Calu3 (cell line): Measurements from ENCODE around the gene NCAPG2. TPM values are rescaled to one million over a fixed set of nuclear protein-coding genes. Genes with fewer than 3 reads are reported as not detected.
A peak's percentile ranks its signal among the peaks of the same experiment; 100 is the strongest.
"Not testable (repeated sequence)": the region's sequence is repeated elsewhere in the genome, so short reads cannot be mapped to it uniquely, and the experiment has no call there.

Experiments used
- BruUV-seq: library from RNA; stranded (reverse); fragments of 400-500 nt; replicated peaks from 2 replicates; lab custom pipeline; 2021; lab: Mats Ljungman, UMichigan
- CTCF ChIA-PET: fragments of 300-600 bp; sonication (Branson Sonifier 250); formaldehyde crosslinking; loops from one replicate; lab custom pipeline; 2022; ENCODE audit warnings: antibody characterized with exemption; lab: Charles Lee
- DNase-seq: peaks from one replicate; pipeline ENCODE4 v3.0.0; 2022
- H3K27ac Mint-ChIP-seq: one replicate; pipeline ENCODE4 v1.8.0; 2022; ENCODE audit warnings: mixed read lengths; ENCODE audit not compliant: unreplicated experiment
- H3K27me3 Mint-ChIP-seq: one replicate; pipeline ENCODE4 v1.8.0; 2022; ENCODE audit warnings: mixed read lengths; ENCODE audit not compliant: unreplicated experiment
- H3K36me3 Mint-ChIP-seq: one replicate; pipeline ENCODE4 v1.8.0; 2022; ENCODE audit warnings: mild to moderate bottlenecking, moderate library complexity, mixed read lengths; ENCODE audit not compliant: insufficient read depth, unreplicated experiment
- H3K4me1 Mint-ChIP-seq: one replicate; pipeline ENCODE4 v1.8.0; 2022; ENCODE audit warnings: mild to moderate bottlenecking, low read depth, mixed read lengths; ENCODE audit not compliant: unreplicated experiment
- H3K4me3 Mint-ChIP-seq: one replicate; pipeline ENCODE4 v1.8.0; 2022; ENCODE audit warnings: mild to moderate bottlenecking, low read depth, moderate library complexity, mixed read lengths; ENCODE audit not compliant: unreplicated experiment
- H3K9me3 Mint-ChIP-seq: one replicate; pipeline ENCODE4 v1.8.0; 2022; ENCODE audit warnings: low read depth, mixed read lengths; ENCODE audit not compliant: unreplicated experiment
- intact Hi-C: fragments of 100-400 bp; cut with micrococcal nuclease; formaldehyde crosslinking; loops from one replicate; pipeline ENCODE4 v1.10.0; 2022; ENCODE audit not compliant: unreplicated experiment
- total RNA-seq: library from RNA; stranded (reverse); gene quantifications from 2 replicates; pipeline ENCODE4 v1.2.3, GENCODE V29; 2022
- TF ChIP-seq, protein P1 (sequence below): fragments of 200-600 bp; IDR thresholded peaks from one replicate; pipeline ENCODE4 v1.8.0; 2022; ENCODE audit warnings: antibody characterized with exemption; ENCODE audit not compliant: unreplicated experiment

Gene NCAPG2
- total RNA-seq, 1 experiment from 2014 or later: 81.7 TPM

DNA sequence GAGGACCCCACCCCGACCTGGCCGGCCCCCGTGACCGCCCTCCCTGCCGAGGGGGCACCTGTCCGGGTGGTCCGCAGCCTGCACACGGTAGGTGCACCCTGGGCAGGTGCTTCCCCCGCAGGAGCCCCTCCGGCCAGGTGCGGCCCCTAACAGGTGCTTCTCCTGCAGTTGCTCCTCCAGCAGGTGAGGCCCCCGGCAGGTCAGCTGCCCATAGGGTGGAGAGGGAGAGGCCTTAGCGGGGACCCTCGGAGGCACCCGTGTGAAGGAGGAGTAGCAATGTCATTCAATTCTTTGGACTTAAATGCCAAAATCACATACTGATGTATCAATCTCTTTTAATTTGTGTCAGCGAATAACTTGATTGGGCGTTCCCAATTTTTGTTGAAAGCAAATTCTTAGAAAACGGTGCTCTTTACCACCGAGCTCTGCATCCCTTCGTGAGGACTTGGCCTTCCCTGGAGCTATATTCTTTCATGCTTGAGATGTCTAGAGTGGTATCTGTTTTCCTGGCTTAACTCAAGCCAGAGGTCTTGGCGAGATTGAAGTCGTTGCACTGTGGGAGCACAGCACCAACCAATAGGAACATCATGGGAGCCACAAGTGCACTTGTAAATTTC, 738 bp upstream of the NCAPG2 start:
- DNase-seq: no peak
- TF ChIP-seq, protein P1, sequence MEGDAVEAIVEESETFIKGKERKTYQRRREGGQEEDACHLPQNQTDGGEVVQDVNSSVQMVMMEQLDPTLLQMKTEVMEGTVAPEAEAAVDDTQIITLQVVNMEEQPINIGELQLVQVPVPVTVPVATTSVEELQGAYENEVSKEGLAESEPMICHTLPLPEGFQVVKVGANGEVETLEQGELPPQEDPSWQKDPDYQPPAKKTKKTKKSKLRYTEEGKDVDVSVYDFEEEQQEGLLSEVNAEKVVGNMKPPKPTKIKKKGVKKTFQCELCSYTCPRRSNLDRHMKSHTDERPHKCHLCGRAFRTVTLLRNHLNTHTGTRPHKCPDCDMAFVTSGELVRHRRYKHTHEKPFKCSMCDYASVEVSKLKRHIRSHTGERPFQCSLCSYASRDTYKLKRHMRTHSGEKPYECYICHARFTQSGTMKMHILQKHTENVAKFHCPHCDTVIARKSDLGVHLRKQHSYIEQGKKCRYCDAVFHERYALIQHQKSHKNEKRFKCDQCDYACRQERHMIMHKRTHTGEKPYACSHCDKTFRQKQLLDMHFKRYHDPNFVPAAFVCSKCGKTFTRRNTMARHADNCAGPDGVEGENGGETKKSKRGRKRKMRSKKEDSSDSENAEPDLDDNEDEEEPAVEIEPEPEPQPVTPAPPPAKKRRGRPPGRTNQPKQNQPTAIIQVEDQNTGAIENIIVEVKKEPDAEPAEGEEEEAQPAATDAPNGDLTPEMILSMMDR: no peak
- Mint-ChIP-seq H3K36me3 (peaks cover 34% of the 10 kb centered on the region), H3K4me3 (peak overlapping the region; percentile 95), H3K27ac (peak overlapping the region; percentile 83), H3K9me3 (no peaks in the 10 kb centered on the region), H3K27me3 (no peaks in the 10 kb centered on the region), H3K4me1 (peaks cover 43% of the 10 kb centered on the region)
- intact Hi-C loops: no loop called here
- CTCF ChIA-PET: interaction anchor here (0.8 kb wide), 1 partner anchor 9 kb away, joined by 4 read pairs; no protein-coding TSS in a partner anchor
- TSS peak; percentile 67 for BruUV-seq

DNA sequence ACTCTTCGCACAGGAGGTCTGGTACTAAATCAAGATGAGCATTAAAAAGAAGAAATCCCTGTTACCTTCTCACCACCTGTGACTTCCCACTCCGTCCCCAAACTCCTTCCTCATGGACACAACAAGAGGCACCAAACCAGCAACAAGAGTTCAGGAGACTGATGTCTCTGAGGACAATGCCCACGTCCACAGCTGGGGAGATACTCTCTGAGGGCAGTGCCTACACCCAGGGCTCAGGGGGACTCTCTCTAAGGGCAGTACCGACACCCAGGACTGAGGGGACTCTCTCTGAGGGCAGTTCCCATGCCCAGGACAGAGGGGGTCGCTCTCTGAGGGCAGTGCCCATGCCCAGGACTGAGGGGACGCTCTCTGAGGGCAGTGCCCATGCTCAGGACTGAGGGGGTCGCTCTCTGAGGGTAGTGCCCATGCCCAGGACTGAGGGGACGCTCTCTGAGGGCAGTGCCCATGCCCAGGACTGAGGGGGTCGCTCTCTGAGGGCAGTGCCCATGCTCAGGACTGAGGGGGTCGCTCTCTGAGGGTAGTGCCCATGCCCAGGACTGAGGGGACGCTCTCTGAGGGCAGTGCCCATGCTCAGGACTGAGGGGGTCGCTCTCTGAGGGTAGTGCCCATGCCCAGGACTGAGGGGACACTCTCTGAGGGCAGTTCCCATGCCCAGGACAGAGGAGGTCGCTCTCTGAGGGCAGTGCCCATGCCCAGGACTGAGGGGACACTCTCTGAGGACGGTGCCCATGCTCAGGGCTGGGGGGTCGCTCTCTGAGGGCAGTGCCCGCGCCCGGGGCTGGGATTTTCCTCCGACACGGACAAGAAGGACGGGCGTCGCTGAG, 703 bp downstream of the NCAPG2 start:
- H3K4me3 Mint-ChIP-seq: peak overlapping the region; percentile 95
- not testable (repeated sequence) for BruUV-seq

DNA sequence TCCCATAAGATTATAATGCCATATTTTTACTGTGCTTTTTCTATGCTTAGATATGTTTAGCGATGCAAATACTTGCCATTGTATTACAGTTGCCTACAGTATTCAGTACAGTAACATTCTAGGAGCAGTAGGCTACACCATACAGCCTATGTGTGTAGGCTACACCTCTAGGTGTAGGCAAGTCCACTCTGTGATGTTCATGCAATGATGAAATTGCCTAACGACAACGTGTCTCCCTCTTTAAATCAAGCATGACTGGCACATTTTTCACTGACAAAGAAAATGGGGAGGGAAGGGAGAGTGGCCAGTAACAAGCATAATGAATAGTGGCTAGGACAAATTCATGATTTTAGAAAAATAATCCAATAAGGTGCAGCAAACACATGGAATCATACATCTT, 1.7 kb downstream of the NCAPG2 start:
- Mint-ChIP-seq H3K36me3 (peaks cover 36% of the 10 kb centered on the region), H3K4me3 (peak overlapping the region; percentile 95), H3K27me3 (no peaks in the 10 kb centered on the region), H3K27ac (no peak overlapping the region), H3K9me3 (no peaks in the 10 kb centered on the region), H3K4me1 (peaks cover 47% of the 10 kb centered on the region)
- TF ChIP-seq, protein P1: no peak
- no peak for DNase-seq
- CTCF ChIA-PET: no interaction called here
- BruUV-seq: TSS peak; percentile 54
- intact Hi-C loops: loop anchor here (5.0 kb wide), 1 partner anchor 114 kb away; no protein-coding TSS in a partner anchor

More for the DNA sequence above, 703 bp downstream of the NCAPG2 start:
- intact Hi-C loops: loop anchor here (5.0 kb wide), 1 partner anchor 113 kb away; no protein-coding TSS in a partner anchor
- H3K36me3 Mint-ChIP-seq: peaks cover 39% of the 10 kb centered on the region
- H3K27ac Mint-ChIP-seq: peak overlapping the region; percentile 83
- H3K4me1 Mint-ChIP-seq: peaks cover 44% of the 10 kb centered on the region
- not testable (repeated sequence) for H3K9me3 Mint-ChIP-seq, H3K27me3 Mint-ChIP-seq, DNase-seq
- CTCF ChIA-PET: interaction anchor here (1.0 kb wide), 1 partner anchor 29 kb away, joined by 3 read pairs; no protein-coding TSS in a partner anchor

DNA sequence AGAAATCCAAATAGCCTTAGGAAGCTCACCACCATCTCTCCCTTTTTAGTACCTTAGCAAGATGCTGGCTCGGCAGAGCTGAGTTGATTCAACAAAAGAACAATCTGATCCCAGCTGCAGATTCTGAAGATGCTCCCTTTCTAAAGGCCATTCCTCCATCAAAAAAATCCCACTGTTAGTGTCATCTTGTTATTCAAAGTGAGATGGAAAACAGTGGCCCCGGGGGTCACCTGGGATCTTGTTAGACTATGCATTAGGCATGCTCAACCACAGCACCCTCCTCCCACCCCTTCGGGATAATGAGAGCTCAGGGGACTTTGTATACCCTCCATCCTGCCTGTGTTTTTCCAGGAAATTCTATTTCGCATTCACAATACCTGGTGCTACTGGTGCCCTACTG, 2.4 kb downstream of the NCAPG2 start:
- BruUV-seq: no TSS peak
- CTCF ChIA-PET: no interaction called here
- no peak for DNase-seq
- TF ChIP-seq, protein P1: no peak
- Mint-ChIP-seq H3K27me3 (no peaks in the 10 kb centered on the region), H3K4me3 (no peak overlapping the region), H3K36me3 (peaks cover 30% of the 10 kb centered on the region), H3K9me3 (no peaks in the 10 kb centered on the region), H3K4me1 (peaks cover 47% of the 10 kb centered on the region), H3K27ac (no peak overlapping the region)
- intact Hi-C loops: loop anchor here (5.0 kb wide), 1 partner anchor 115 kb away; no protein-coding TSS in a partner anchor
